ENCODE data around the gene FOXO3. TPM values are rescaled to one million over a fixed set of nuclear protein-coding genes. Genes with fewer than 3 reads are reported as not detected.
A peak's percentile ranks its signal among the peaks of the same experiment; 100 is the strongest.

FOXO3 gene
- total RNA-seq, 4 donors from 2014 or later = 146 to 200 (median 166) TPM

- Histone ChIP-seq H3K4me3 (no peak overlapping the region), H3K9me3 (no peaks in the 10 kb centered on the region), H3K27me3 (no peaks in the 10 kb centered on the region), H3K36me3 (peaks cover 0 to 12% (median 0%) of the 10 kb centered on the region in 3 donors), H3K4me1 (peaks cover 4 to 100% (median 63%) of the 10 kb centered on the region in 4 donors), H3K27ac (no peak overlapping the region)
- no peak for DNase-seq (ENCODE audit: low spot score in 2 of 2)
- no peak for TF ChIP-seq CTCF (IDR thresholded peaks at IDR 0.05)
- no peak for TF ChIP-seq EP300 (IDR thresholded peaks at IDR 0.05)
- WGBS, 2 donors = 66 to 96% methylated on average over 4 of the region's 4 CpGs
Observed at GRCh38 chr6:108671790-108672189, 111.1 kb downstream of the FOXO3 start.

- no peak overlapping the region for H3K27ac ChIP-seq
- peaks cover 0 to 11% (median 0%) of the 10 kb centered on the region in 3 donors for H3K36me3 ChIP-seq
- no peaks in the 10 kb centered on the region for H3K9me3 ChIP-seq
- no peak for DNase-seq (ENCODE audit: low spot score in 2 of 2)
- no peak overlapping the region for H3K4me3 ChIP-seq
- WGBS, 2 donors = 83 to 89% methylated on average over 3 of the region's 3 CpGs
- H3K4me1 ChIP-seq = peaks cover 4 to 100% (median 62%) of the 10 kb centered on the region in 4 donors
- no peak for TF ChIP-seq POLR2A (IDR thresholded peaks at IDR 0.05)
- no peak for TF ChIP-seq EP300 (IDR thresholded peaks at IDR 0.05)
- TF ChIP-seq CTCF (IDR thresholded peaks at IDR 0.05) = no peak
- no peaks in the 10 kb centered on the region for H3K27me3 ChIP-seq
Observed at GRCh38 chr6:108672641-108673040, 111.9 kb downstream of the FOXO3 start.

GRCh38 chr6:108673153-108673552, 112.4 kb downstream of the FOXO3 start:
- H3K36me3 ChIP-seq = peaks cover 0 to 9% (median 0%) of the 10 kb centered on the region in 3 donors
- no peaks in the 10 kb centered on the region for H3K9me3 ChIP-seq
- H3K27me3 ChIP-seq = no peaks in the 10 kb centered on the region
- WGBS, 2 donors = 83 to 90% methylated on average over 6 of the region's 6 CpGs
- H3K4me3 ChIP-seq = no peak overlapping the region
- no peak for DNase-seq (ENCODE audit: low spot score in 2 of 2)
- TF ChIP-seq POLR2A (IDR thresholded peaks at IDR 0.05) (no peak), CTCF (IDR thresholded peaks at IDR 0.05) (no peak), EP300 (IDR thresholded peaks at IDR 0.05) (no peak)
- H3K4me1 ChIP-seq = peaks cover 4 to 100% (median 62%) of the 10 kb centered on the region in 4 donors
- no peak overlapping the region for H3K27ac ChIP-seq

GRCh38 chr6:108673602-108674001, 112.9 kb downstream of the FOXO3 start:
- no peak overlapping the region for H3K27ac ChIP-seq
- peaks cover 4 to 96% (median 60%) of the 10 kb centered on the region in 4 donors for H3K4me1 ChIP-seq
- H3K36me3 ChIP-seq = peaks cover 0 to 5% (median 0%) of the 10 kb centered on the region in 3 donors
- no peak overlapping the region for H3K4me3 ChIP-seq
- H3K27me3 ChIP-seq = no peaks in the 10 kb centered on the region
- no peaks in the 10 kb centered on the region for H3K9me3 ChIP-seq
- no peak for DNase-seq (ENCODE audit: low spot score in 2 of 2)
- 63 to 66% methylated on average over 2 of the region's 2 CpGs for WGBS, 2 donors
- TF ChIP-seq POLR2A (IDR thresholded peaks at IDR 0.05) = no peak
- no peak for TF ChIP-seq EP300 (IDR thresholded peaks at IDR 0.05)
- no peak for TF ChIP-seq CTCF (IDR thresholded peaks at IDR 0.05)

- WGBS, 2 donors = 56 to 60% methylated on average over 3 of the region's 3 CpGs
- no peaks in the 10 kb centered on the region for H3K36me3 ChIP-seq
- H3K27me3 ChIP-seq = no peaks in the 10 kb centered on the region
- no peak overlapping the region for H3K4me3 ChIP-seq
- H3K27ac ChIP-seq = peak overlapping the region in 3 of 4 donors; percentile 5 to 62 (median 9)
- H3K4me1 ChIP-seq = peaks cover 4 to 88% (median 53%) of the 10 kb centered on the region in 4 donors
- no peaks in the 10 kb centered on the region for H3K9me3 ChIP-seq
- TF ChIP-seq EP300 (IDR thresholded peaks at IDR 0.05) = no peak
- TF ChIP-seq CTCF (IDR thresholded peaks at IDR 0.05) = no peak
- TF ChIP-seq POLR2A (IDR thresholded peaks at IDR 0.05) = no peak
- DNase-seq (ENCODE audit: low spot score in 2 of 2) = no peak
Observed at GRCh38 chr6:108675226-108676200, 114.8 kb downstream of the FOXO3 start.
